GM20000 (cell line): Measurements from ENCODE around the gene PTPN1.

Experiments
- DNase-seq: peaks from one replicate; pipeline ENCODE4 v3.0.0; 2012; ENCODE audit warnings: low spot score
- TF ChIP-seq, protein P1 (sequence below): IDR thresholded peaks from 2 replicates; pipeline ENCODE4 v1.5.1; 2012; ENCODE audit warnings: mild to moderate bottlenecking, control low read depth; ENCODE audit errors: extremely low read depth, missing control alignments

Gene PTPN1

DNA sequence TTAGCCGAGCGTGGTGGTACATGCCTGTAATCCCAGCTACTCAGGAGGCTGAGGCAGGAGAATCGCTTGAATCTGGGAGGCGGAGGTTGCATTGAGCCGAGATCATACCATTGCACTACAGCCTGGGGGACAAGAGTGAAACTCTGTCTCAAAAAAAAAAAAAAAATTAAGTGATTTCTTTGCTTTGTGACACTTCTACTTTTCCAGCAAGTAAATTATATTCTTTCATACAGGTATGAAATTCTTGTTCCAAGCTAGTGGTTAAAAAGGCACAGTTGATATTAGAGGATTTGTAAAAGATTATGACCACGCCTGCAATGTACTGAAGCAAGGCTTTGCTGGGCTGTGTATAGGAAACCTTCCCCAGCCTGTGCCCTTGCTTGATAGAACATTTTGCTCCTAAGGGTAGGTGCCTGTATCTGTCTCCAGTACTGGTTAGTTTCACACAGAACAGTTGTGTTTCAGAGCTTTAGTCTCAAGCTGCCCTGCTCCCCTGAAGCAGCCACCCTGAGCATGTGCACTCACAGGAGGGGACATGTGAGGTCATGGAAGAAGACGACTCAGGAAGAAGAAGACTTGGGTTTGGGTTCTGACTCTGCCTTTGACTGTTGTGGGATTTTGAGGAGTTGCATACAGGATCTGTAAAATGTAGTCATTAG is 10.2 kb downstream of the PTPN1 start:
- TF ChIP-seq, protein P1, sequence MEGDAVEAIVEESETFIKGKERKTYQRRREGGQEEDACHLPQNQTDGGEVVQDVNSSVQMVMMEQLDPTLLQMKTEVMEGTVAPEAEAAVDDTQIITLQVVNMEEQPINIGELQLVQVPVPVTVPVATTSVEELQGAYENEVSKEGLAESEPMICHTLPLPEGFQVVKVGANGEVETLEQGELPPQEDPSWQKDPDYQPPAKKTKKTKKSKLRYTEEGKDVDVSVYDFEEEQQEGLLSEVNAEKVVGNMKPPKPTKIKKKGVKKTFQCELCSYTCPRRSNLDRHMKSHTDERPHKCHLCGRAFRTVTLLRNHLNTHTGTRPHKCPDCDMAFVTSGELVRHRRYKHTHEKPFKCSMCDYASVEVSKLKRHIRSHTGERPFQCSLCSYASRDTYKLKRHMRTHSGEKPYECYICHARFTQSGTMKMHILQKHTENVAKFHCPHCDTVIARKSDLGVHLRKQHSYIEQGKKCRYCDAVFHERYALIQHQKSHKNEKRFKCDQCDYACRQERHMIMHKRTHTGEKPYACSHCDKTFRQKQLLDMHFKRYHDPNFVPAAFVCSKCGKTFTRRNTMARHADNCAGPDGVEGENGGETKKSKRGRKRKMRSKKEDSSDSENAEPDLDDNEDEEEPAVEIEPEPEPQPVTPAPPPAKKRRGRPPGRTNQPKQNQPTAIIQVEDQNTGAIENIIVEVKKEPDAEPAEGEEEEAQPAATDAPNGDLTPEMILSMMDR: no peak
- no peak for DNase-seq

DNA sequence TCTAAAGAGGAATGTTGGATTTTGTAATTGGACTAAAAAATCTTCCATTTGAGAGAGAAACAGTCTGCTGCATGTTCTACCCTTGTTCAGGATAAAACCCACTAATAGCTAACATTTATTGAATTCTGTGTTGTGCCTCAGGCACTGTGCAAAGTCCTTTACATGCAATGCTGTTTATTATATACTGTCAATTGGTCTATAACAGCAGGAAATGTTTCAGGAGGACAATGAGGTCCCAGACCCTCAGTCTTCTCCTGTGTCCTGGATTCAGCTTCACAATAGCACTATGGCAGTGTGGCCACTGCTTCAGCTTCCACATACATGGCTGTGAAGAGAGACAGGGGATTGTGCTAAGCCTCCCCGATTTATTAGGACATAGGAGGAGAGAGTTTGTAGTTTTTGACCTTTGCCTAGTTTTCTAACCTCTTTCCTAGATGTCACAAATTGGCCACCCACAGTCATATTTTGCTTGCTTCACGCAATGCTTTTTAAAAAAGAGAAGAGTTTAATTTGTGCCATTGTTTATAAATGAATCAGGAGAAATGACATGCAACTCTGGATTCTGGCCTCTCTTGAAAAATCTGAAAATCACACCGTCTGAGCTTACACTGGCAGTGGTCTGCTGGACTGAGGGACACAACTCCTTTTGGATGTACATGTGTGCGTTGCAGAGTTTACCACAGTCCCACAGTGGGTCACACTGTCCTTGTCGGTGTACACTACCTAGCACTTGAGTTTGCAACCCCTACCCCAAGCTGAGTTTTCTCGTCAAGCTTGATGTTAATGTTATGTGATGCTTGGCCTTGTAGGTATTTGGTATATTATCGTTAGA is 11.3 kb downstream of the PTPN1 start:
- DNase-seq: no peak
- TF ChIP-seq, protein P1: no peak

DNA sequence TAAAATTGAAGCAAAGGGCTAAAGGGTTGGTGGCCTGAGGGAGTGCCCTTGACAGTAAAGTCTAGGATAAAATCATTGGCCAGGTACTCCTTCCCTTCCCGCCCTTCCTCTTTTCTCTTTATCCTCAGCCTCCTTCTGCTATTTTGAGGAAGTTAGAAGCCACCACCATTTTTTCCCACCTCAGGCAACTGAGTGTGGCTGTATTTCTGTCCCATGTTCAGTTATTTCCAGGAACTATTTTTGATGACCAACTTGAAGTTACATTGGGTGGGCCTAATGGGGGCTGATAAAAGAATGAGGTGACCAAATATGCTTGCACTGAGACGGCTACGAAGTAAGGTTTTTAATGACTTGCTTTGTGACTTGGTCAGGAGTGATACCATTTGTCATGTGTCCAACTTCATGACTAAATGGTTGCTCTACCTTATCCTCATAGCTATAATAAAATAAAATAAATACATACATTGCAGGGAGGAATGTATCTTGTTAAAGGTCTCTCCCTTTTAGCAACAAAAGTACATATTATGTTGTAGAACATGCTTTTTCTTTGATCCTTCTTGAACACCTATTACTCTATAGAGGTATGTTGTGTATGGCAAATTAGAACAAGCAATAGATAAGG is 12.0 kb downstream of the PTPN1 start:
- DNase-seq: no peak
- TF ChIP-seq, protein P1: no peak

DNA sequence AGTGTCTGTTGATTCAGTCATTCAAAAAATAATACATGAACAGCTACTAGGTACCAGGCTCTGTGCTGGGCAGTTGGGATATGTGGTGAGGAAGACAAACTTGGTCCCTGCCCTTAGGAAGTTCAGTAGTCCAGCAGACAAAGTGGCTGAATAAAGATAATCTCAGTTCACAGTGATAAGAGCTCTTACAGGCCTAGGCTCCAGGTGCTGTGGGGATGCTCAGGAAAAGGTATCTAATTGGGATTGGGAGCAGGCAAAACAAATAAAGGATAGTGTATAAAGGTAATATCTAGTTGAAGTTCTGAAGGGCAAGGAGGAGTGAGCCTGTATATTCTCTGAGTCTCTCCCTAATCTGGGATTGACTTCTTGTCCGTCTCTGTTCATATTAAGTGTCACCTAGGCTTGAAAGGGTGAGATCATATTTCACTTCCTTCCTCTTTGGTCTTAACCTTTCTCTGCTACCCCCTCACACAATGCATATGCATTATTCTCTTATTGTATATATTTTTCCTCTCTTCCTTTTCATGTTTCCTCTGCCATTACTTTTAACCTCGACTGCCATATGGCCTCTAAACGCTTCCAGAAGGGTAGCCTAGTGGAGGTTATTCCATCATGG is 13.5 kb downstream of the PTPN1 start:
- DNase-seq: no peak
- TF ChIP-seq, protein P1: no peak

DNA sequence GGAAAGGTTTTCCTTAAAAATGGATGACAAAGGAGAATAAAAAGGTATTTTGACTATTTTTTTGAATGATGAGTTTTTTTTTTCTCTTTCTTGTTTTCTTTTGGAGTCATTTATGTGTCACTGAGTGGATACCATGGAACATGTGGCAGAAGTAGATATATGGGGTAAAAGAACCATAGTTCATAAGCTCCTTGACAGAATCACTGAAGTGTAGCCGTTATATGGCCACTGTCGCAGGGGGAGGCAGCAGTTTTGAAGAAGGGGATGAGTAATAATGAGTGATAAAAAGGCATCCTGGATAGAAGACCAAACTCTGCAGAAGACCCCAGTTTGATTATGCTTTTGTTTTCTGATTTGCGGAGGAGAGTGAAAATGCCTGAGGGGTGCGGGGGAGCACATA is 15.5 kb downstream of the PTPN1 start:
- no peak for DNase-seq
- TF ChIP-seq, protein P1: no peak

DNA sequence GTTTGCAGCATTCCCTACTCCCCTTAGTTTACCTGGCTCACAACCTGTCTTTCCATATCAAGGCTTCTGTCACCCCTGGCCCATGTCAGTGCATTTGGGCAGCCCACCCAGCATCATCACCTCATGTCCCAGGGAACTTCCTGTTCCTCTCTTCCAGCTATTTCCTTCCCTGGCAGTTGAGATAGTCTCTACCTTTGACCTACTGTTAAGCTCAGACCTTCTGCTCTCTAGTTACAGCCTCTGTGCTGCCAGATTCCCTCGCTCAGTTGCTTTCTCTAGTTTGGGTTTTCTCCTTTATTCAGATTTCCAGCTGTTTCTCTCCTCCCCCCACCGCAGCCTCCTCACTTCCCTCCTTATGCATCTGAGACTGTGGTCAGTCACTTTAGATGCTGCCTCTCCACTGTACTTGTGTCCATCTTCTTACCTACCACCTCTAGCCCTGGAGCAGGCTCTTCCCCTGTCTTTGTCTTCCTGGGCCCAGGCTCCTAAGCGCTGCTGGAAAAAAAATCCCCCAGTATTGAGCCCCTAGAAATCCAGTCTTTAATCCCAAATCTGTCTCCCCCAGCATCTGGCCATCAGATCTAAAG is 16.3 kb downstream of the PTPN1 start:
- TF ChIP-seq, protein P1: no peak
- no peak for DNase-seq
